ENCODE results near the gene SCOC. TPM values are rescaled to one million over a fixed set of nuclear protein-coding genes. Genes with fewer than 3 reads are reported as not detected.
A peak's percentile ranks its signal among the peaks of the same experiment; 100 is the strongest.

Gene SCOC
- total and polyA plus RNA-seq, 2 of the 13 experiments (the other 11 are each of a cell fraction or from before 2014, with no cell fraction given), result 43.8 to 65.2 TPM

- peak; percentile 92 for ATAC-seq
- H3K4me3 ChIP-seq (replicated peaks in 1 of 3; ENCODE audit: insufficient read depth in 1 of 3, low read depth in 2 of 3, low read length in 3 of 3), result no peak overlapping the region
- intact Hi-C loops (cut with micrococcal nuclease; ENCODE audit: unreplicated experiment), result loop anchor here (1.0 to 5.0 kb wide), 2 partner anchors 314 to 669 kb away; no protein-coding TSS in a partner anchor
- TF ChIP-seq SMC3 (IDR thresholded peaks at IDR 0.05; ENCODE audit: low read length) (peak; percentile 46; the same call in 1 of the 2 replicates), ZC3H4 (CRISPR knock-in tag; IDR thresholded peaks at IDR 0.05; ENCODE audit: borderline replicate concordance) (no peak), HNRNPH1 (optimal IDR thresholded peaks at IDR 0.05; ENCODE audit: low read depth, low read length) (no peak), ZNF792 (CRISPR knock-in tag; IDR thresholded peaks at IDR 0.05) (no peak), ZNF160 (CRISPR knock-in tag; IDR thresholded peaks at IDR 0.05) (no peak), STAT5B (CRISPR knock-in tag; IDR thresholded peaks at IDR 0.05) (no peak), ZNF549 (CRISPR knock-in tag; IDR thresholded peaks at IDR 0.05) (no peak), STAG1 (CRISPR knock-in tag; IDR thresholded peaks at IDR 0.05) (peak; percentile 62), ADNP (CRISPR knock-in tag; IDR thresholded peaks at IDR 0.05) (no peak), ZMYM2 (CRISPR knock-in tag; IDR thresholded peaks at IDR 0.05) (no peak), ZNF281 (CRISPR knock-in tag; IDR thresholded peaks at IDR 0.05; ENCODE audit: borderline replicate concordance) (no peak), YEATS4 (CRISPR knock-in tag; IDR thresholded peaks at IDR 0.05; ENCODE audit: borderline replicate concordance) (no peak), TP53 (CRISPR knock-in tag; conservative IDR thresholded peaks at IDR 0.05) (no peak), ZBTB43 (CRISPR knock-in tag; conservative IDR thresholded peaks at IDR 0.05) (no peak), PTBP1 (IDR thresholded peaks at IDR 0.05; ENCODE audit: low read depth, low read length, poor library complexity, severe bottlenecking) (no peak), ATF2 (CRISPR knock-in tag; IDR thresholded peaks at IDR 0.05) (no peak)
- TF ChIP-seq, protein P1, sequence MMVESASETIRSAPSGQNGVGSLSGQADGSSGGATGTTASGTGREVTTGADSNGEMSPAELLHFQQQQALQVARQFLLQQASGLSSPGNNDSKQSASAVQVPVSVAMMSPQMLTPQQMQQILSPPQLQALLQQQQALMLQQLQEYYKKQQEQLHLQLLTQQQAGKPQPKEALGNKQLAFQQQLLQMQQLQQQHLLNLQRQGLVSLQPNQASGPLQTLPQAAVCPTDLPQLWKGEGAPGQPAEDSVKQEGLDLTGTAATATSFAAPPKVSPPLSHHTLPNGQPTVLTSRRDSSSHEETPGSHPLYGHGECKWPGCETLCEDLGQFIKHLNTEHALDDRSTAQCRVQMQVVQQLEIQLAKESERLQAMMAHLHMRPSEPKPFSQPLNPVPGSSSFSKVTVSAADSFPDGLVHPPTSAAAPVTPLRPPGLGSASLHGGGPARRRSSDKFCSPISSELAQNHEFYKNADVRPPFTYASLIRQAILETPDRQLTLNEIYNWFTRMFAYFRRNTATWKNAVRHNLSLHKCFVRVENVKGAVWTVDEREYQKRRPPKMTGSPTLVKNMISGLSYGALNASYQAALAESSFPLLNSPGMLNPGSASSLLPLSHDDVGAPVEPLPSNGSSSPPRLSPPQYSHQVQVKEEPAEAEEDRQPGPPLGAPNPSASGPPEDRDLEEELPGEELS (CRISPR knock-in tag; IDR thresholded peaks at IDR 0.05), result no peak
- TF ChIP-seq, protein P2, sequence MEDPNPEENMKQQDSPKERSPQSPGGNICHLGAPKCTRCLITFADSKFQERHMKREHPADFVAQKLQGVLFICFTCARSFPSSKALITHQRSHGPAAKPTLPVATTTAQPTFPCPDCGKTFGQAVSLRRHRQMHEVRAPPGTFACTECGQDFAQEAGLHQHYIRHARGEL (CRISPR knock-in tag; IDR thresholded peaks at IDR 0.05), result peak; percentile 86; the same call in 1 of the 2 replicates
These were observed 47.0 kb upstream of the SCOC start for GRCh38 chr4:140326395-140326993.

More at GRCh38 chr4:140326395-140326993, 47.0 kb upstream of the SCOC start:
- Histone ChIP-seq H3K27me3 (ENCODE audit: control insufficient read depth in 1 of 2, insufficient read depth in 2 of 2, low read length in 2 of 2) (no peaks in the 10 kb centered on the region), H3K9ac (ENCODE audit: insufficient read depth, low read depth, low read length) (no peak overlapping the region), H3K36me3 (replicated peaks in 1 of 2; ENCODE audit: control insufficient read depth in 1 of 2, insufficient read depth in 2 of 2, low read length in 2 of 2) (no peaks in the 10 kb centered on the region), H3K79me2 (ENCODE audit: insufficient read depth, low read length) (no peaks in the 10 kb centered on the region), H3K27ac (ENCODE audit: extremely low read length, insufficient read depth, low read length) (no peak overlapping the region), H3K4me2 (ENCODE audit: low read depth, low read length) (no peak overlapping the region), H2AFZ (ENCODE audit: low read length) (no peak overlapping the region), H3K9me3 (ENCODE audit: low read length) (no peaks in the 10 kb centered on the region), H3K4me1 (ENCODE audit: insufficient read depth, low read length) (no peaks in the 10 kb centered on the region), H4K20me1 (ENCODE audit: insufficient read depth, low read length) (no peaks in the 10 kb centered on the region)
- ChIA-PET CTCF (ENCODE audit: low intra/inter-chr PET ratio, low total read pairs) (interaction anchor here (1.7 kb wide), 1 partner anchor 314 kb away, joined by 10 read pairs; no protein-coding TSS in a partner anchor), POLR2A (no interaction called here)
- peak; percentile 15 for FAIRE-seq
- BruUV-seq (replicated peaks), result no TSS peak
- 4% methylated on average over 2 of the region's 2 CpGs for WGBS (ENCODE audit: low lambda C conversion rate)
- in situ Hi-C loops (cut with HindIII; ENCODE audit: extremely low pct_ligation_motif_present, low pct_unique_long_range_greater_than_20kb), result loop anchor here (10.0 kb wide), 1 partner anchor 312 kb away; no protein-coding TSS in a partner anchor
- peak; percentile 15 for DNase-seq (ENCODE audit: low spot score)
